GM19025 (cell line): Measurements from ENCODE around the gene ANKRD62.
A peak's percentile ranks its signal among the peaks of the same experiment; 100 is the strongest.

Source experiments
- ATAC-seq: cut with Tn5 transposase; IDR thresholded peaks from one replicate; pipeline ENCODE4 v1.9.1; 2021; ENCODE audit warnings: mild to moderate bottlenecking, low read depth, moderate library complexity; ENCODE audit not compliant: unreplicated experiment

The ANKRD62 gene

DNA sequence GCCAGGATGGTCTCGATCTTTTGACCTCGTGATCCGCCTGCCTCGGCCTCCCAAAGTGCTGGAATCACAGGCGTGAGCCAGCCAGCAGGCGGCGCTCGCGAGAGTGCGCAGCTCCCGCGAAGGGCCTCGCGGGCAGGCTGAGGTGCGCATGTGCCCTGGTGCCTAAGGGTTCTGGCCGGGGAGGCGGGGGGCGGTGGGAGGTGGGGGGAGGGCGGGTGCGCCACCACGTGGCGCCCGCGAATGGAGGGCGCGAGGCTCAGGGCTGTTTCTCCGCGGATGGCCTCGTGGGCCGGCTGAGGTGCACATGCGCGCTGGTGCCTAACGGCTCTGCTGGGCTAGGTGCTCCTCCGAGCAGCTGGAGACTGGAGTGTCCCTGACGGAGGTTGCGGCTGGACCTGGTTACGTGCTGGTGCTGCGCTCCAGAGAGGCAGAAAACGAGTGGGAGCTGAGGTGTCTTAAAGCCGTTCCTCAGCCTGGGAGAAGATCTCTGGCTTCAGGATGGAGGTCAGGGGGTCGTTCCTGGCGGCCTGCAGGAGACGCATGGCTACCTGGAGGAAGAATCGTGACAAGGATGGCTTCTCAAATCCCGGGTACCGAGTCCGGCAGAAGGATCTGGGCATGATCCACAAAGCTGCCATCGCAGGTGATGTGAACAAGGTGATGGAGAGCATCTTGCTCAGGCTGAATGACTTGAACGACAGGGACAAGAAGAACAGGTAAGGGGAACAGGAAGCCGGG is at the start of gene ANKRD62:
TSS of gene ANKRD62 (plus strand) at position 324 of the 738 bp plus-strand sequence. CDS start at position 499, 175 bp downstream.
- no peak for ATAC-seq

DNA sequence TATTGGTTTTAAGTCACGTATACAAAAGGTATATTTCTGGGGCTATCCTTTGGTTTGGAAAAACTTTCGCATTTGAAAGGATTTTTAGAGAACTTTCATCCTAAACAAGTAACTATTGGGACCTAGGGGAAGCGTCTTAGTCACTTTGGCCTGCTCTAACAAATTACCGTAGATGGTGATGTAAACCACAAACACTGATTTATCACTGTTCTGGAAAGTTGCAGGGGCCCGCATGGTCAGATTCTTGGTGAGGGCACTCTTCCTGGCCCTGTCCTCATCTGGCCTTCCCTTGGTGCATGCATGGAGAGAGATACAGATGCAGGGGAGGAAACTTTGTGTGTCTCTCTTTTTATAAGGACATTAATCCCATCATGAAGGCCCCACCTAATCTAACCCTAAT is 49.1 kb upstream of the ANKRD62 start:
- no peak for ATAC-seq

DNA sequence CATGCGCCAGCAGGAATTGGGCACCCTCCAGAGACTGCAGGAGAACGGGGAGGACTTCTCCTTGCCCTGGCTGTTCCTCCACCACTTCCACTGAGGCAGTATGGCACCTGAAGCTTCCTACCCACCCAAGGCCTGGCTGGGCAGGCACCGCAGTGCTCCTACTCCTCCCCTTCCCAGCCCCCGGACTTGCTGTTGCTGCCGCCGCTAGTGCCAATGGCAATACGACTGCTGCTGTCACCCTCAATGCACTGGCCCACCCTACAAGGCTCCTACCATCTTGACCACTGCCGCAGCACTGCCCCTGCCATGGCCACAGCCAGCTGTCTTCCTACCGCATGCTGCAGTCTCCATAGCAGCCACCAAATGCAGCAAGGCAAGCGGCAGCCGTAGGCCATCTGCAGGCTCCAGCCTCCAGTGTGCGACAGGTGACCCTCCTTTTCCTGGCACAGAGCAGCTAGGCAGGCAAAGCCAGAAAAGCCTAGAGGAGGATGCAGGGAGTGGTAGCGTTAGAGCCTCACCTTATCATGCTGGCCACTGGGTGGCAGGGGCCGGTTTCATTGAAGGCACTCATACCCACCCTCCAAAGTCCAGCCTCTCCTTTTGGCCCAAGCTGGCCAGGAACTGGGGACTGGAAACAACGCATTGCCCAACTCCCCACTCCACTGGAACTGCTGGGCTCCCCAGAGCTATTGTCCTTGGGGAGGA is 47.4 kb upstream of the ANKRD62 start:
- no peak for ATAC-seq

DNA sequence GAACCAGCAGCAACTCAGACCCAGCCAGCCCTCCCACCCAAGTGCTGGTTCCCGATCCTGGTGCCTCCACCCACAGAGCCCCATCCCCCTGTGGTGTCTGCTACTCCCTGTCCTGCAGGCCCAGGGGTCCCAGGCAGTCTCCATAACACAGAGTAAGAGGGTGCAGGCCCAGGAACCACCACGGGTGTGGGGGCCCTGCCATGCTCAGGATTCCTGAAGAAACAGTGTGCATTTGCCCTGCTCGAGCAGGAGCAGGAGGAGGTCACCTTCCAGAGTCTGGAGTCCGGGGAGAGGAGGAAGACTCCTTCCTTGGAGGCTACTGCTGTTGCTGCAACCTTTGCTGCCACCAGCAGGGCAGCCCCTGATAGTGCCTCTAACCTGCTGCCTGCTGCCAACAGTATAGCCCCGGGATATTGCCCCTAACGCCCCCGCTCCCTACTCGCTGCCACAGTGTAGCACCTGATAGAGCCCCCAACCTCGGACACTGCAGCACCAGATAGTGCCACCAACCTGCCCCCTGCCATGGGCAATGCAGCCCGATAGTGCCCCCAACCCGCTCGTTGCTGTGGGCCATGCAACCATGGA is 46.8 kb upstream of the ANKRD62 start:
- ATAC-seq = no peak

DNA sequence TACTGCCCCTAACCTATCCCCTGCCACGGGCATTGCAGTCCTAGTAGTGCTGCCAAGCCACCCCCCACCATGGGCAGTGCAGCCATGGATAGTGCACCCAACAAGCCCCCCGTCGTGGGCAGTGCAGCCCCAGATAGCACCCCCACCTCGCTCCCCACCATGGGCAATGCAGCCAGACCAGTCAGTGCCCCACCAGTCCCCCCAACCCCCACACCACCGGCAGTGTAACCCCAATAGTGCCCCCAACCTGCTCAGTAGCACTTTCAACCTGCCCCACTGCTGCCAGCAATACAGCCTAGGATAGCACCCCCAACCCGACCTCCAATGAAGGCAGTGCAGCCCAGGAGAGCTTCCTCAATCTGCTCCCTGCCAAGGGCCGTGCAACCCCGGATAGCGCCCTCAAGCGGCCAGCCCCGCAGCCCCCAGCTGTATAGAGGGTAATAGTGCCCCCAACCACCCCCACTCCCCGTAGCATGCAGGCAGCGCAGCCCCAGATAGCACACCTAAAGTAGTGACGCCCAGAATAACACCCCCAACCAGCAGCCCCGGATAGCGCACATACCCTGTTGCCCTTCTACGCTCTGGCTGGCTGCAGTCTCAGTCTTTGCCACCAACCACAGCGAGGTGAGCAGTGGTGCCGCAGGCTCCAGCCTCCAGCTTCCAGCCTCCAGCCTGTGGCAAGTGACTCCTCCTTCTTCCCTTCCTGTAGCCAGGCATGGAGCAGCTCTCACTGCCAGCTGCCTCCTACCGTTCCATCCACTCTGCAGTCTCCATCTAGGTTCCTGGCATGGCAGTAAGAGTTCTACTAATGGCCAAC is 45.4 kb upstream of the ANKRD62 start:
- no peak for ATAC-seq

DNA sequence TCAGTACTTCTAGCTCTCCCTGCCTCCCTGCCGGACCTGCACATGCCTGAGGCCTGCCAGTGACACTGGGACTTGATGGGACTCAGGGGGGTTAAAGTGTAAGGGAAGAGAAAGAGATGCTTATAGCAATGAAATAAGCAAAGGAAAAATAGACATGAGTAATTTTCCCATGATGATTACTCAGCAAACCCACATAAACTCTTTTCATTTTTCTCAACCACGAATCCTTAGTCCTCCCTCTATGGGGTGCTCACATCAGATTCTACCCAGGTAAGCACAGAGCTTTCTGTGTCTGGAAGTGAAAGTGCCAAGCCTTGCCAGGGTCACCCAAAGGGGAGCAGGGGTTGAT is 44.8 kb upstream of the ANKRD62 start:
- ATAC-seq = no peak

DNA sequence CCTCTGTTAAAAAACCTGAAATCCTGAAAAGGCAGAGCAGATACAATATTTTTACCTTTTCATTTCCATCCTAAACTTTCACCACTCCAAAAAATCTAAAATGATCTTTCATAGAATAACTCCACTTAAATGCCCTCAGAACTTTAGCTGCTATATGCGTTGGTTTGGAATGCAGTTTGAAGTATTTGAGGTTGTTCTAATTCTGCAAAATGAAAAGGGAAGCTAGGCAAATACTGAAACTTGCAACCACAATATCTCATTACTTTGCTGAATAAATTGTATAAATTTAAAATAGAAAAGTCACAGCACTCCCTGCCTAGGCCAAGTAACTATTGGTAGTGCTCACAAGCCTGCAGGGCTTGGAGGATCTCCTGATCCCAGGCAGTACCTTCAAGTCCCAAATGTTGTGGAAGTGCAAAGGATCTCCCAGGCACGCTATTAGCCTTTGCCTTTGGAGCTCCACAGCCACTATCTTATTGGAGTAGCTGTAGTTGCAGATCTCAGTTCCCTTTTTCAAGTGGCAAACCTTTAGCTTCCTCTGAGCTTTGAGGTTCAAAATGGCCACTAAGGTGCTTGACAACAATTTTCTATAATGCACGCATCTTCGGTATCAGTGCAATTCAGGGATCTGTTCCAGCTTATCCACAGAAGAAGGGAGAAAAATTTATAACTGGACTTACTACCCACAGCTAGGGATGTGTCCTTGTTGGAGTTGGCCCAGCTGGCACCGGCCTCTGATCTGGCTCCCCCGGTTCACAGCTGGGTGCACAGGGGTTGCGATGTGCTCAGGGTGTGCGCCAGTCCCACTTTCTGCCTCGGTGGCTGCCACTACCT is 43.4 kb upstream of the ANKRD62 start:
- ATAC-seq = peak; percentile 88

DNA sequence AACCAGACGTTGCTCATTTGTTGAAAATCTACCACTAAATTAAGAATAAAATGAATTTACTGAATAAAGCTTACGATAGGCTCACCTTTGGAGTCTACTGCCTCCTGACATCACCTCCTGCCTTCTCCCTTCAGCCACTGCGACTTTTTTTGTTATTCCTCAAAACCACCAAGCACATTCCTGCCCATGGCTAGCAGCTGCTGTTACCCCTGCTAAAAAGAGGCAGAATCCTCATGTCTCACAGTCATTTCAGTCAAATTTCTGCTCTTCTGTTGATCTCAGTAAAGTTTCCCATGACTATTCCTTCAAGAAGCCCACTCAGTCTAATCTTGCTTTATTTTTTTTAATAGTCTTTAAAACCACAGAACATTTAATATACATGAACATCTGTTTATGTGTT is 40.8 kb upstream of the ANKRD62 start:
- no peak for ATAC-seq

DNA sequence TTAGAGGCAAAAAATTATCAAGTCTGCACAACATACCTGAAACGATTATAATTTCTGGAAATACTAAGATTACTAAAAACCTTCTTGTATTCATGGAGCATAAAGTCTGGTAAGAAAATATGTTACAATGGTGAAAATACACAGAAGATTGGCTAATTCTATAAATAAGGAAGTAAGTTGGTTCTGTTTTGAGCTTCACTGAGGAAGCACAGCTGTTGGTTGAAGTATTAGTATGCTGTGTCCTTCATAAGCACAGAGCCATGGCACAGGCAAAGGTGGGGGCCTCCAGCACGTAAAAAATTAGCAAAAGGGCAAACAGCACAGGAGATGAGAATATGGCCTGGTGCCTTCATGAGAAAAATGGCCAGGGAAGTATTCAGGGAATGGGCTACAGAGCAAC is 40.4 kb upstream of the ANKRD62 start:
- ATAC-seq = no peak

DNA sequence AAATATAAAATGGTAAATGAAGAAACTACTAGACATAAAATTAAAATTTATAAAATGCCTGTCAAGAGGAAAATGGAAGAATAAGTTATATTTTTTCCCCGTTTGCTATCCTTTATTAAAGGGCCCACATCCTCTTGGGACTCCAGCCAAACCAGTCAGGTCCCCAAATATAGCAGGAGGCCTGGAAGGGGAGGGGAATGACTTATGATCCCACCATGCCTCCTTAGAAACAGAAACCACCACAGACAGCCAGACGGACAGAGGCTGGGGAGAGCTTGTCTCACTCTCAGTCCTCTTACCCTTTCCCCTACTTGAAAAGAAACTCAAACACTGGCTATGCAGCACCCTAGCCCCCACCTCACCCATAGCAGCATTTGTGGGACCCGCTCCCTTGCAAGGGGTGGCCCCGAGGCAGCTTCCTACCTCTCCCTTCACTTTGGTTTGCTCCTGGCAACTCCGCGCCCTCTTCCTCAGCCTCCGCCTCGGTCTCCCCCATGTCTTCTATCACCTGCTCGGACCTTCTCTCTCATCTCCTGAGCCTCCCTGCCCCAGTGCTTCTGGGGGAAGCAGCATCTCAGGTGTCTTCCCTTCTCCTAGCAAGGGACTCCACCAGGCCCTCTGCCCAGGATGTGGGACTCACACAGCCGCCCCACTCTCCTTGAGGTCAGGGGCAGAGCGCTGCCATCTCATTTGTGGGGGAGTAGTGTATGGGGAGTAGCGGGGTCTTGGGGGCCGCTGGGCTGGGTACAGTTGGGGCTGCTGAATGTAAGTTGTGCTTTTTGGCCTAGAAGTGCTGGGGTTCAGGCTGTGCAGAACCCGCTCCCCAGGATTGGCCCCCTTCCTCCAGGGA is 37.4 kb upstream of the ANKRD62 start:
- ATAC-seq = no peak

DNA sequence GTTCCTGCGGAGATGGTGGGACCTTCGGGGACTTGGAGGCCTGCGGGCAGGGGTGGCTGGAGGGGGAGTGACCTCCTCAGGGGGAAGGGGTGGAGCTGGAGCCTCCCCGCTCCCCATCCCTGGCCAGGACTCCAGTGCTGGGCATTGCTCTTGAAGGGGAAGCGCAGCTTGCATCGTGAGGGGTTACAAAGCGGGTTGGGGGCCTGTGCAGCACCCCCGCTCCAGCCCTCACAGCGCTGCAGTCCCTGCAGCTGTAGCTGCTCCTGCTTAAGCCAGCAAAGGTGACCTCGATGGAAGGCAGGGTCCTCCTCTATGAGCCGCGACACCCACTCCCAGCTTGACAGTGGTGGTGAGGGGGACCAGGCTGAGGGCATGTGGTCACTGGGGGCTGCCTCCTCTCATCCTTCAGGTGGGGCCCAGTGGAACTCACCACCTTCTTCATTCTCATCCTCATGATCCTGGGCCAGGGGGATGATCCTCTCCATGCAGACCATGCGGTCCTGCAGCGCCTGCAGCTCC is 36.7 kb upstream of the ANKRD62 start:
- ATAC-seq = no peak

DNA sequence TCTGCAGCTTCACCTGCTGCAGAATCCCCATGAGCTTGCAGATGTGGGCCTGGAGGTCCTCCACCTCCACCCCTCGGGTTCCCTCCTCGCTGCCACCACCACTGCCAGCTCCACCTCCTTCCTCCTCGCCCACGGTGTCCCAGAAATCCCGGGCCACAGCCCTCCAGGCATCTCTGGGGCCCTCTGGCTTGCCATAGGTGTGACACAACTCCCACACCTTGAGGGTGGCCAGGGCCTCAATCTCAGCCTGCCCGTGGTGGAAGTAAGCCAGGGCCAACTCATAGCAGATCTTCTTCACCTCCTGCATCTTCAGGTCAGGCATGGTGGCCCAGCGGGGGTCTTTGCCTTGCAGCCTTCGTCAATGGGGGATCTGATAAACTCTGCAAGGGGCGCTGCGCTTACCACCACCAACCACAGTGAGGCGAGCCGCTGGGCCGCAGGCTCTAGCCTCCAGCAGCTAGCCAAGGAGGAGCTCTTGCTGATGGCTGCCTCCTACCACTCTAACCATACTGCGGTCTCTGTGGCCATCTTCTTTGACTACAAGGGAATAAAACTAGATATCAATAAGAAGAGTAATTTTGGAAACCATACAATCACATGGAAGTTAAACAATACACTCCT is 36.1 kb upstream of the ANKRD62 start:
- no peak for ATAC-seq

DNA sequence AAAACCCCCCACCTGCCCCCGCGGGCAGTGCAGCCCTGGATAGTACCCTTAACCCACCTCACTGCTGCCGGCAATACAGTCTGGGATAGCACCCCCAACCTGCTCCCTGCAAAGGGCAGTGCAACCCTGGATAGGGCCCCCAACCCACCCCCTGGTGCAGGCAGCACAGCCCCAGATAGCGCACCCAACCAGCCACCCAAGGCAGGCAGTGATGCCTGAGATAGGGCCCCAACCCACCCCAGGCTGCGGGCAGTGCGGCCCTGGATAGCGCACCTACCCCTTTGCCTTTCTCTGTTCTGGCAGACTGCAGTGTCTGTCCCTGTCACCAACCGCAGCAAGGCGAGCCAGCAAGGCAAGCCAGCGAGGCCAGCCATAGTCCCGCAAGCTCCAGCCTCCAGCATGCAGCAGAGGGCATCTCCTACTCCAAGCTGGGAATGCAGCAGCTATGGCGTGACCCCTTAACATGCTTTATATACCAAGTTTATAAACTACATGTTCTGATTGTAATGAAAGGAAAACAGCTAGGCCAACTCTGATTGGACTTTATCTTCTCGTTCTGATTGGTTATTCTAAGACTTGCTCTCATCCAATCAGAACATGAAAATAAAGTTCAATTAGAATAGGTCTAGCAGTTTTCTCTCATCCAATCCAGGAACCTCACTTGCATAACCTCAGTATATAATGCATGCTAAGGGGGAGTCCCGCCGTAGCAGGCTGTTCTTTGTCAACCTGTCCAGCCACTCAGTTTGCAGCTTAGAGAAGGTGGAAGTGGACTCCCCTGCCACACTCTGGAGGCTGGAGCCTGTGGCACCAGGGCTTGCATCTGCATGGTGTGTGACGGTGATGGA is 34.1 kb upstream of the ANKRD62 start:
- ATAC-seq = no peak

DNA sequence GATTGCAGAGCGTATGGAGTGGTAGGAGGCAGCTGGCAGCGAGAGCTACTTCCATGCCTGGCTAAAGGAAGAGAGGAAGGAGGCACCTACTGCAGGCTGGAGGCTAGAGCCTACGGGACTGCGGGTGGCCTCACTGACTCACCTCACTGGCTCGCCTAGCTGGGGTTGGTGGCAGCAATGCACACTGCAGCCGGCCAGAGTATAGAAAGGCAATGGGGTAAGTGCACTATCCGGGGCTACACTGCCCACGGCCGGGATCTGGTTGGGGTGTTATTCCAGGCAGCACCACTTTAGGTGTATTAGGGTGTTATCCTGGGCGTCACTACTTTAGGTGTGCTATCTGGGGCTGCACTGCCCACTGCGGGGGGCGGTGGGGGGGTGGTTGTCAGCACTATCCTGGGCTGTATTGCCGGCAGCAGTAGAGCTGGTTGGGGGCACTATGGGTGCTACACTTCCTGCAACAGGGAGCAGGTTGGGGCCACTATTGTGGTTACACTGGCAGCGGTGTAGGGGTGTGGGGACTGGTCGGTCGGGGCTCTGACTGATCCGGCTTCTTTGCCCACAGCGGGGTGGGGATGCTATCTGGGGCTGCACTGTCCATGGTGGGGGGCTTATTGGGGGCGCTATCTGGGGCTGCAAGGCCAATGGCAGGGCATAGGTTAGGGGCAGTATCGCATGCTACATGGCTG is 33.3 kb upstream of the ANKRD62 start:
- ATAC-seq = no peak

DNA sequence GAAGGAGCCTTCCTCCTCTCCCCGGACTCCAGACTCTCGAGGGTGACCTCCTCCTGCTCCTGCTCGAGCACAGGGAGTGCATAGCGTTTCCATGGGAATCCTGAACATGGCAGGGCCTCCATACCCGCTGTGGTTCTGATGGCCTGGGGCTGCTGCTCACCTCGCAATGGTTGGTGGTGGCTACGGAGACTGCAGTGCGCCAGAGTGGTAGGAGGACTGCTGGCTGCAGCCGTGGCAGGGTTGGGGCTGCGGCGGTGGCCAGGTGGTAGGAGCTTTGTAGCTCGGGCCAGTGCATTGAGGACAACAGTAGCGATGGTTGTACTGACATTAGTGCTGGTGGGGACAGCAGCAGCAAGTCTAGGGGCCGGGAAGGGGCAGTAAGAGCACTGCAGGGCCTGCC is 32.0 kb upstream of the ANKRD62 start:
- no peak for ATAC-seq

DNA sequence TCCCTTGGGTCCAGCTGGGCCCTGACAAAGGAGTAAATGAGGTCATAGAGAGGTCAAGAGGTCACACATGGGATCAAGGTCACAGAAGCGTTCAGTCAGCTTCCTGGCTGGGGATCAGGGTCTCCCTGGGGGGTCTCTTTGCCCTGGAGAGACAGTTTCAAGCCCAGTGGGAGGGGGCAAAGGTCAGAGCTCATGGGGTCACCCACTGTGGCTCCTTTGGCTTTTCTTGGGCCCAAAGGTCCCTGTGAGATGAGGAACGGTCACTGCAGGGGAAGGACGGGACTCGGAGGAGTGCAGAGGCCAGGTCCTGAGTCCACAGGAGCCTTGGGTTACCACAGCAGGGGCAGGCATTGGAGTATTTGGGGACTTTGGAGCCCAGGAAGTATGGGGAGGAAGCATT is 30.7 kb upstream of the ANKRD62 start:
- ATAC-seq = no peak

DNA sequence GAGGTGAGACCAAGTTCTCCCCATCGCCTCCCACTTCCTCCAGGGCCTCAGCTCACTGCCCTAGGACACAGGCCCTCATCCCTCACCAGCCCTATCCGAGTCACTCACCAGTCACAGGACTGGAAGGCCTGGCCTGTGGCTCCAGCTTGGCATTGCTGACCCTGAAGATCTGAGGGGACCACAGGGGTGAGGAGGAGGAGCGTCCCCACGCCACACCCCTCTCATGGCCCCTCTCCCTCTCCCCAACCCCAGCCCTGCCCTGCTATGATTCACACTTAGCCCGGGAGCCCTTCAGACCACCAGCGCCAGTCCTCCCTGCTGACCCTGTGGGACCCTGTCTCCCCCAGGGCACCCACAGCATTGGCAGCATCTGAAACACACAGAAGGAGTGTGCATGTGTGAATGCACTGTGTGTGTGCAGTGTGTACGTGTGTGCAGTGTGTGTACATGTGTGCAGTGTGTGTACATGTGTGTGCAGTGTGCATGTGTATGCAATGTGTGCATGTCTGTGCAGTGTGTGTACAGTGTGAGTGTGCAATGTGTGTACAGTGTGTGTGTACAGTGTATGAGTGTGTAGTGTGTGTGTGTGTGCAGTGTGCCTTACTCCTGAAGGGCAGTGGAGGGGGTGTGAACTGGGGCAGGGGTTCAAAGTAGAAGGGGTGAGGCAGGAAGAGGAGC is 29.4 kb upstream of the ANKRD62 start:
- ATAC-seq = no peak
